H1 (cell line): ENCODE results near the gene AKAP8. TPM values are rescaled to one million over a fixed set of nuclear protein-coding genes. Genes with fewer than 3 reads are reported as not detected.

Experiments used
- FOSL1 ChIP-seq: IDR thresholded peaks from 2 replicates; pipeline ENCODE4 v1.6.1; 2011; ENCODE audit warnings: mild to moderate bottlenecking, low read depth, low read length, moderate library complexity; ENCODE audit not compliant: insufficient read depth
- RBBP5 ChIP-seq: IDR thresholded peaks from 2 replicates; pipeline ENCODE4 v1.7.1; 2012; ENCODE audit warnings: low read depth, mild to moderate bottlenecking, inconsistent platforms, low read length, moderate library complexity, borderline replicate concordance
- SAP30 ChIP-seq: fragments of 300-600 bp; sonication (generic); IDR thresholded peaks from 2 replicates; pipeline ENCODE4 v1.7.1; 2012; ENCODE audit warnings: low read length, moderate library complexity, mild to moderate bottlenecking, inconsistent platforms; ENCODE audit not compliant: insufficient read depth, insufficient replicate concordance
- polyA plus RNA-seq, 7 experiments: library from polyadenylated mRNA; depleted of rRNA in 3 of 7; stranded (reverse) in 5 of 7; unstranded in 2 of 7; fragments of >200 nt in 5 of 7; fragments of 200-250 nt in 2 of 7; gene quantifications; 1 replicate in 5 of 7; 2 replicates in 1 of 7; 4 replicates in 1 of 7; pipeline versions ENCODE4 v1.2.1 to v1.2.3, GENCODE V29; 2011 to 2013; ENCODE audit warnings: missing spikeins in 2 of 7, mixed read lengths in 2 of 7
- total RNA-seq: library from RNA; stranded (reverse); fragmentation: NEBNext Ultra II Directional; extraction: Animal tissue kit (Norgen Biotek cat#: 25700); gene quantifications from 2 replicates; pipeline ENCODE4 v1.2.1, GENCODE V29; 2021

AKAP8 gene
- total and polyA plus RNA-seq, 2 of the 8 experiments (the other 6 are each of a cell fraction or from before 2014, with no cell fraction given), result 17.0 to 41.0 TPM

- TF ChIP-seq SAP30 (peak; percentile 81), RBBP5 (0 out of 2 replicates have a peak, but pooled peaks have one; percentile 21), FOSL1 (peak; percentile 64; the same call in 1 of the 2 replicates)
These were observed 979 bp downstream of the AKAP8 start (continued) for GRCh38 chr19:15378534-15379082.
